Measurements from ENCODE around the gene EMB.

- TF ChIP-seq CTCF (IDR thresholded peaks at IDR 0.05; ENCODE audit: poor library complexity, severe bottlenecking) (no peak), EP300 (conservative IDR thresholded peaks at IDR 0.05; ENCODE audit: poor library complexity, severe bottlenecking) (no peak), POLR2AphosphoS5 (IDR thresholded peaks at IDR 0.05) (no peak), EZH2 (IDR thresholded peaks at IDR 0.05; ENCODE audit: borderline replicate concordance, insufficient read depth, low read length, poor library complexity, severe bottlenecking) (no peak), RAD21 (conservative IDR thresholded peaks at IDR 0.05) (no peak), REST (IDR thresholded peaks at IDR 0.05; ENCODE audit: borderline replicate concordance) (no peak)
Observed at GRCh38 chr5:50476549-50476948, 35.5 kb upstream of the EMB start.

All from neural cell (in vitro differentiated cells).